WTC11 (cell line): ENCODE results near the gene LARGE1. TPM values are rescaled to one million over a fixed set of nuclear protein-coding genes. Genes with fewer than 3 reads are reported as not detected.

Experiments used
- ATAC-seq: fragments of 200-7000 bp; cut with Tn5 transposase; 2 replicates; pipeline ENCODE4 v1.10.0; 2021; ENCODE audit warnings: mild to moderate bottlenecking, moderate library complexity
- CTCF ChIA-PET: fragments of 300-600 bp; sonication (Branson Sonifier 250); formaldehyde crosslinking; loops from one replicate; lab custom pipeline; 2021; ENCODE audit warnings: antibody characterized with exemption; lab: Charles Lee
- POLR2A ChIA-PET: fragments of 350-600 bp; sonication (Branson Sonifier 250); formaldehyde crosslinking; loops from one replicate; lab custom pipeline; 2021; ENCODE audit warnings: antibody characterized with exemption; lab: Charles Lee
- DNase-seq: peaks from one replicate; pipeline ENCODE4 v3.0.0; 2021; ENCODE audit warnings: low spot score
- H3K27ac Mint-ChIP-seq: 2 replicates; pipeline ENCODE4 v1.8.0; 2021; ENCODE audit warnings: mixed read lengths
- H3K27me3 Mint-ChIP-seq: 2 replicates; pipeline ENCODE4 v1.8.0; 2021; ENCODE audit warnings: low read depth, mild to moderate bottlenecking, moderate library complexity, mixed read lengths
- H3K36me3 Mint-ChIP-seq: 2 replicates; pipeline ENCODE4 v1.8.0; 2021; ENCODE audit warnings: mixed read lengths
- H3K4me1 Mint-ChIP-seq: 2 replicates; pipeline ENCODE4 v1.8.0; 2022; ENCODE audit warnings: mixed read lengths
- H3K4me3 Mint-ChIP-seq: 2 replicates; pipeline ENCODE4 v1.8.0; 2021; ENCODE audit warnings: mild to moderate bottlenecking, moderate library complexity, mixed read lengths
- H3K9me3 Mint-ChIP-seq: 2 replicates; pipeline ENCODE4 v1.8.0; 2021; ENCODE audit warnings: mixed read lengths
- ATF1 ChIP-seq: sonication (generic); formaldehyde crosslinking; IDR thresholded peaks from 2 replicates; pipeline ENCODE4 v1.8.1; 2023; ENCODE audit warnings: mild to moderate bottlenecking, moderate library complexity, missing genetic modification reagents
- CBFB ChIP-seq: sonication (generic); formaldehyde crosslinking; IDR thresholded peaks from 2 replicates; pipeline ENCODE4 v1.8.1; 2022; ENCODE audit warnings: mild to moderate bottlenecking, low read depth, missing genetic modification reagents
- KAT7 ChIP-seq: sonication (generic); formaldehyde crosslinking; IDR thresholded peaks from 2 replicates; pipeline ENCODE4 v1.8.1; 2023; ENCODE audit warnings: missing genetic modification reagents, mild to moderate bottlenecking, borderline replicate concordance
- MYBL2 ChIP-seq: sonication (generic); formaldehyde crosslinking; IDR thresholded peaks from 2 replicates; pipeline ENCODE4 v1.8.1; 2023; ENCODE audit warnings: mild to moderate bottlenecking, moderate library complexity, missing genetic modification reagents
- NR3C1 ChIP-seq: sonication (generic); formaldehyde crosslinking; conservative IDR thresholded peaks from 2 replicates; pipeline ENCODE4 v1.8.1; 2023; ENCODE audit warnings: low read depth, mild to moderate bottlenecking, missing genetic modification reagents
- ZNF416 ChIP-seq: fragments of 250-450 bp; sonication (Bioruptor Pico); IDR thresholded peaks from 2 replicates; pipeline ENCODE4 v1.9.0; 2021; ENCODE audit warnings: mild to moderate bottlenecking, inconsistent platforms
- ZNF671 ChIP-seq: fragments of 250-450 bp; sonication (Bioruptor Pico); IDR thresholded peaks from 2 replicates; pipeline ENCODE4 v1.8.0; 2021; ENCODE audit warnings: mild to moderate bottlenecking
- total RNA-seq: library from RNA; stranded (reverse); gene quantifications from 3 replicates; pipeline ENCODE4 v1.2.3, GENCODE V29; 2021
- TF ChIP-seq, protein P1 (sequence below): fragments of 250-450 bp; sonication (Bioruptor Pico); IDR thresholded peaks from 2 replicates; pipeline ENCODE4 v1.9.0; 2021; ENCODE audit warnings: mild to moderate bottlenecking
- TF ChIP-seq, protein P2 (sequence below): fragments of 250-450 bp; sonication (Bioruptor Pico); IDR thresholded peaks from 2 replicates; pipeline ENCODE4 v1.9.0; 2021; ENCODE audit warnings: moderate library complexity, mild to moderate bottlenecking, inconsistent platforms, borderline replicate concordance
- TF ChIP-seq, protein P3 (sequence below): sonication (generic); formaldehyde crosslinking; IDR thresholded peaks from 2 replicates; pipeline ENCODE4 v1.8.0; 2023; ENCODE audit warnings: missing genetic modification reagents, mild to moderate bottlenecking, borderline replicate concordance
- TF ChIP-seq, protein P4 (sequence below): sonication (generic); formaldehyde crosslinking; IDR thresholded peaks from 2 replicates; pipeline ENCODE4 v1.8.1; 2023; ENCODE audit warnings: mild to moderate bottlenecking, missing genetic modification reagents, moderate library complexity
- TF ChIP-seq, protein P5 (sequence below): fragments of 250-450 bp; sonication (Bioruptor Pico); IDR thresholded peaks from 2 replicates; pipeline ENCODE4 v1.9.0; 2021; ENCODE audit warnings: mild to moderate bottlenecking, borderline replicate concordance
- TF ChIP-seq, protein P6 (sequence below): sonication (generic); formaldehyde crosslinking; IDR thresholded peaks from 2 replicates; pipeline ENCODE4 v1.8.1; 2023; ENCODE audit warnings: mild to moderate bottlenecking, missing genetic modification reagents

LARGE1 gene
- total RNA-seq, 1 experiment from 2014 or later: 72.6 TPM

DNA sequence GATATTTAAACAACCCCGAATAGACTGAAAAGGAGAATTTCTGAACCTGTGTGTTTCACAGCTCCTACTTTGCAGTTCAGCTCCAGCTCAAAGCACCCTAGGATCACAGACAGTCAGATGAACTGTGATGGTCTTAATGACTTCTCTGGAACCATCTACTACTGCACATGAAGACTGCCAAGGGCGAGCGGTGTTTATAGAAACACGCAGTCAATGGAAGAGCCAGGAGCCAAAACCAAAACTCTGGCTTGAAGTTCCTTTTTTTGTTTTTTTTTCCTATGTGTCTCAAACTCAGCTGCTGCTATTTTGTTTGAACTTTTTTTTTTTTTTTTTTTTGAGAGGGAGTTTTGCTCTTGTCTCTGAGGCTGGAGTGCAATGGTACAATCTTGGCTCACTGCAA lies 479.5 kb downstream of the LARGE1 start:
- ATAC-seq (no peak), DNase-seq (no peak)
- Mint-ChIP-seq H3K4me3 (no peak overlapping the region), H3K27me3 (no peaks in the 10 kb centered on the region), H3K9me3 (no peaks in the 10 kb centered on the region), H3K36me3 (no peaks in the 10 kb centered on the region), H3K4me1 (no peaks in the 10 kb centered on the region), H3K27ac (no peak overlapping the region)
- TF ChIP-seq, protein P1, sequence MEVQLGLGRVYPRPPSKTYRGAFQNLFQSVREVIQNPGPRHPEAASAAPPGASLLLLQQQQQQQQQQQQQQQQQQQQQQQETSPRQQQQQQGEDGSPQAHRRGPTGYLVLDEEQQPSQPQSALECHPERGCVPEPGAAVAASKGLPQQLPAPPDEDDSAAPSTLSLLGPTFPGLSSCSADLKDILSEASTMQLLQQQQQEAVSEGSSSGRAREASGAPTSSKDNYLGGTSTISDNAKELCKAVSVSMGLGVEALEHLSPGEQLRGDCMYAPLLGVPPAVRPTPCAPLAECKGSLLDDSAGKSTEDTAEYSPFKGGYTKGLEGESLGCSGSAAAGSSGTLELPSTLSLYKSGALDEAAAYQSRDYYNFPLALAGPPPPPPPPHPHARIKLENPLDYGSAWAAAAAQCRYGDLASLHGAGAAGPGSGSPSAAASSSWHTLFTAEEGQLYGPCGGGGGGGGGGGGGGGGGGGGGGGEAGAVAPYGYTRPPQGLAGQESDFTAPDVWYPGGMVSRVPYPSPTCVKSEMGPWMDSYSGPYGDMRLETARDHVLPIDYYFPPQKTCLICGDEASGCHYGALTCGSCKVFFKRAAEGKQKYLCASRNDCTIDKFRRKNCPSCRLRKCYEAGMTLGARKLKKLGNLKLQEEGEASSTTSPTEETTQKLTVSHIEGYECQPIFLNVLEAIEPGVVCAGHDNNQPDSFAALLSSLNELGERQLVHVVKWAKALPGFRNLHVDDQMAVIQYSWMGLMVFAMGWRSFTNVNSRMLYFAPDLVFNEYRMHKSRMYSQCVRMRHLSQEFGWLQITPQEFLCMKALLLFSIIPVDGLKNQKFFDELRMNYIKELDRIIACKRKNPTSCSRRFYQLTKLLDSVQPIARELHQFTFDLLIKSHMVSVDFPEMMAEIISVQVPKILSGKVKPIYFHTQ (CRISPR knock-in tag): no peak
- TF ChIP-seq CBFB (CRISPR knock-in tag): no peak
- TF ChIP-seq, protein P2, sequence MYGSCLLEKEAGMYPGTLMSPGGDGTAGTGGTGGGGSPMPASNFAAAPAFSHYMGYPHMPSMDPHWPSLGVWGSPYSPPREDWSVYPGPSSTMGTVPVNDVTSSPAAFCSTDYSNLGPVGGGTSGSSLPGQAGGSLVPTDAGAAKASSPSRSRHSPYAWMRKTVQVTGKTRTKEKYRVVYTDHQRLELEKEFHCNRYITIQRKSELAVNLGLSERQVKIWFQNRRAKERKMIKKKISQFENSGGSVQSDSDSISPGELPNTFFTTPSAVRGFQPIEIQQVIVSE: no peak
- no peak for TF ChIP-seq ZNF416
- TF ChIP-seq KAT7 (CRISPR knock-in tag): no peak
- no peak for TF ChIP-seq ATF1 (CRISPR knock-in tag)
- TF ChIP-seq, protein P3, sequence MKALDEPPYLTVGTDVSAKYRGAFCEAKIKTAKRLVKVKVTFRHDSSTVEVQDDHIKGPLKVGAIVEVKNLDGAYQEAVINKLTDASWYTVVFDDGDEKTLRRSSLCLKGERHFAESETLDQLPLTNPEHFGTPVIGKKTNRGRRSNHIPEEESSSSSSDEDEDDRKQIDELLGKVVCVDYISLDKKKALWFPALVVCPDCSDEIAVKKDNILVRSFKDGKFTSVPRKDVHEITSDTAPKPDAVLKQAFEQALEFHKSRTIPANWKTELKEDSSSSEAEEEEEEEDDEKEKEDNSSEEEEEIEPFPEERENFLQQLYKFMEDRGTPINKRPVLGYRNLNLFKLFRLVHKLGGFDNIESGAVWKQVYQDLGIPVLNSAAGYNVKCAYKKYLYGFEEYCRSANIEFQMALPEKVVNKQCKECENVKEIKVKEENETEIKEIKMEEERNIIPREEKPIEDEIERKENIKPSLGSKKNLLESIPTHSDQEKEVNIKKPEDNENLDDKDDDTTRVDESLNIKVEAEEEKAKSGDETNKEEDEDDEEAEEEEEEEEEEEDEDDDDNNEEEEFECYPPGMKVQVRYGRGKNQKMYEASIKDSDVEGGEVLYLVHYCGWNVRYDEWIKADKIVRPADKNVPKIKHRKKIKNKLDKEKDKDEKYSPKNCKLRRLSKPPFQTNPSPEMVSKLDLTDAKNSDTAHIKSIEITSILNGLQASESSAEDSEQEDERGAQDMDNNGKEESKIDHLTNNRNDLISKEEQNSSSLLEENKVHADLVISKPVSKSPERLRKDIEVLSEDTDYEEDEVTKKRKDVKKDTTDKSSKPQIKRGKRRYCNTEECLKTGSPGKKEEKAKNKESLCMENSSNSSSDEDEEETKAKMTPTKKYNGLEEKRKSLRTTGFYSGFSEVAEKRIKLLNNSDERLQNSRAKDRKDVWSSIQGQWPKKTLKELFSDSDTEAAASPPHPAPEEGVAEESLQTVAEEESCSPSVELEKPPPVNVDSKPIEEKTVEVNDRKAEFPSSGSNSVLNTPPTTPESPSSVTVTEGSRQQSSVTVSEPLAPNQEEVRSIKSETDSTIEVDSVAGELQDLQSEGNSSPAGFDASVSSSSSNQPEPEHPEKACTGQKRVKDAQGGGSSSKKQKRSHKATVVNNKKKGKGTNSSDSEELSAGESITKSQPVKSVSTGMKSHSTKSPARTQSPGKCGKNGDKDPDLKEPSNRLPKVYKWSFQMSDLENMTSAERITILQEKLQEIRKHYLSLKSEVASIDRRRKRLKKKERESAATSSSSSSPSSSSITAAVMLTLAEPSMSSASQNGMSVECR (CRISPR knock-in tag): no peak
- TF ChIP-seq, protein P4, sequence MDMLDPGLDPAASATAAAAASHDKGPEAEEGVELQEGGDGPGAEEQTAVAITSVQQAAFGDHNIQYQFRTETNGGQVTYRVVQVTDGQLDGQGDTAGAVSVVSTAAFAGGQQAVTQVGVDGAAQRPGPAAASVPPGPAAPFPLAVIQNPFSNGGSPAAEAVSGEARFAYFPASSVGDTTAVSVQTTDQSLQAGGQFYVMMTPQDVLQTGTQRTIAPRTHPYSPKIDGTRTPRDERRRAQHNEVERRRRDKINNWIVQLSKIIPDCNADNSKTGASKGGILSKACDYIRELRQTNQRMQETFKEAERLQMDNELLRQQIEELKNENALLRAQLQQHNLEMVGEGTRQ (CRISPR knock-in tag): no peak
- POLR2A ChIA-PET: no interaction called here
- CTCF ChIA-PET: no interaction called here

DNA sequence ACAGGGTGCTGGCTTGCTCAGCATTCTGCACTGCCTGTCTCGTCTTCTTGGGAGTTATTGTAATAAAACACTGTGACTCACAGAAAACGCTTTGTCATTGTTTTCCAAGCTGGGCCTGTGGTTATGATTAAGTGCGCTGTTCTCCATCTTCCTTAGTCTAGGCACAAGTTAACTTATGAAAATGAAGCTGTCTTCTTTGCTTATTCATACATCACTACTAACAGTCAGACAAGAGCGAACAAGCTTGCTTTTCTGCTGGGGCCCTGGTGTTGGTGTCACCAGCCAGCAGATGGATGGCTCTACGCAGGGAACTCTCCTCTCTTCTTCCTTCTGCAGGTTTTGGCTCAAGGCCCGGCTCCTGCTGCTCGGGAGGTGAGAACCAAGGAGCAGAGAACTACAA lies 482.0 kb downstream of the LARGE1 start:
- H3K9me3 Mint-ChIP-seq: no peaks in the 10 kb centered on the region
- ATAC-seq (no peak), DNase-seq (no peak)
- no peaks in the 10 kb centered on the region for H3K27me3 Mint-ChIP-seq
- no peaks in the 10 kb centered on the region for H3K4me1 Mint-ChIP-seq
- H3K4me3 Mint-ChIP-seq: no peak overlapping the region
- H3K36me3 Mint-ChIP-seq: no peaks in the 10 kb centered on the region
- H3K27ac Mint-ChIP-seq: no peak overlapping the region
- CTCF ChIA-PET: interaction anchor here (1.2 kb wide), 1 partner anchor 29 kb away, joined by 3 read pairs; no protein-coding TSS in a partner anchor
- TF ChIP-seq, protein P4 (CRISPR knock-in tag): no peak
- TF ChIP-seq, protein P5, sequence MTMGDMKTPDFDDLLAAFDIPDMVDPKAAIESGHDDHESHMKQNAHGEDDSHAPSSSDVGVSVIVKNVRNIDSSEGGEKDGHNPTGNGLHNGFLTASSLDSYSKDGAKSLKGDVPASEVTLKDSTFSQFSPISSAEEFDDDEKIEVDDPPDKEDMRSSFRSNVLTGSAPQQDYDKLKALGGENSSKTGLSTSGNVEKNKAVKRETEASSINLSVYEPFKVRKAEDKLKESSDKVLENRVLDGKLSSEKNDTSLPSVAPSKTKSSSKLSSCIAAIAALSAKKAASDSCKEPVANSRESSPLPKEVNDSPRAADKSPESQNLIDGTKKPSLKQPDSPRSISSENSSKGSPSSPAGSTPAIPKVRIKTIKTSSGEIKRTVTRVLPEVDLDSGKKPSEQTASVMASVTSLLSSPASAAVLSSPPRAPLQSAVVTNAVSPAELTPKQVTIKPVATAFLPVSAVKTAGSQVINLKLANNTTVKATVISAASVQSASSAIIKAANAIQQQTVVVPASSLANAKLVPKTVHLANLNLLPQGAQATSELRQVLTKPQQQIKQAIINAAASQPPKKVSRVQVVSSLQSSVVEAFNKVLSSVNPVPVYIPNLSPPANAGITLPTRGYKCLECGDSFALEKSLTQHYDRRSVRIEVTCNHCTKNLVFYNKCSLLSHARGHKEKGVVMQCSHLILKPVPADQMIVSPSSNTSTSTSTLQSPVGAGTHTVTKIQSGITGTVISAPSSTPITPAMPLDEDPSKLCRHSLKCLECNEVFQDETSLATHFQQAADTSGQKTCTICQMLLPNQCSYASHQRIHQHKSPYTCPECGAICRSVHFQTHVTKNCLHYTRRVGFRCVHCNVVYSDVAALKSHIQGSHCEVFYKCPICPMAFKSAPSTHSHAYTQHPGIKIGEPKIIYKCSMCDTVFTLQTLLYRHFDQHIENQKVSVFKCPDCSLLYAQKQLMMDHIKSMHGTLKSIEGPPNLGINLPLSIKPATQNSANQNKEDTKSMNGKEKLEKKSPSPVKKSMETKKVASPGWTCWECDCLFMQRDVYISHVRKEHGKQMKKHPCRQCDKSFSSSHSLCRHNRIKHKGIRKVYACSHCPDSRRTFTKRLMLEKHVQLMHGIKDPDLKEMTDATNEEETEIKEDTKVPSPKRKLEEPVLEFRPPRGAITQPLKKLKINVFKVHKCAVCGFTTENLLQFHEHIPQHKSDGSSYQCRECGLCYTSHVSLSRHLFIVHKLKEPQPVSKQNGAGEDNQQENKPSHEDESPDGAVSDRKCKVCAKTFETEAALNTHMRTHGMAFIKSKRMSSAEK (CRISPR knock-in tag): no peak
- TF ChIP-seq, protein P3 (CRISPR knock-in tag): no peak
- TF ChIP-seq, protein P6, sequence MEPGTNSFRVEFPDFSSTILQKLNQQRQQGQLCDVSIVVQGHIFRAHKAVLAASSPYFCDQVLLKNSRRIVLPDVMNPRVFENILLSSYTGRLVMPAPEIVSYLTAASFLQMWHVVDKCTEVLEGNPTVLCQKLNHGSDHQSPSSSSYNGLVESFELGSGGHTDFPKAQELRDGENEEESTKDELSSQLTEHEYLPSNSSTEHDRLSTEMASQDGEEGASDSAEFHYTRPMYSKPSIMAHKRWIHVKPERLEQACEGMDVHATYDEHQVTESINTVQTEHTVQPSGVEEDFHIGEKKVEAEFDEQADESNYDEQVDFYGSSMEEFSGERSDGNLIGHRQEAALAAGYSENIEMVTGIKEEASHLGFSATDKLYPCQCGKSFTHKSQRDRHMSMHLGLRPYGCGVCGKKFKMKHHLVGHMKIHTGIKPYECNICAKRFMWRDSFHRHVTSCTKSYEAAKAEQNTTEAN: no peak
- TF ChIP-seq NR3C1: no peak
- no peak for TF ChIP-seq ZNF671 (CRISPR knock-in tag)
- no peak for TF ChIP-seq MYBL2 (CRISPR knock-in tag)
- POLR2A ChIA-PET: no interaction called here
